DOHH2 (cell line): ENCODE data around the gene QPCTL.

Source experiments
- EZH2phosphoT487 ChIP-seq: fragments of 200-600 bp; sonication (generic); IDR thresholded peaks from 2 replicates; pipeline ENCODE4 v1.6.1; 2017; ENCODE audit warnings: borderline replicate concordance, mild to moderate bottlenecking, antibody characterized with exemption, low read length, moderate library complexity, mixed read lengths
- TF ChIP-seq, protein P1 (sequence below): fragments of 200-600 bp; sonication (generic); IDR thresholded peaks from one replicate; pipeline ENCODE4 v1.5.1; 2014; ENCODE audit warnings: antibody characterized with exemption, mild to moderate bottlenecking, low read depth, low read length; ENCODE audit not compliant: poor library complexity, severe bottlenecking

DNA sequence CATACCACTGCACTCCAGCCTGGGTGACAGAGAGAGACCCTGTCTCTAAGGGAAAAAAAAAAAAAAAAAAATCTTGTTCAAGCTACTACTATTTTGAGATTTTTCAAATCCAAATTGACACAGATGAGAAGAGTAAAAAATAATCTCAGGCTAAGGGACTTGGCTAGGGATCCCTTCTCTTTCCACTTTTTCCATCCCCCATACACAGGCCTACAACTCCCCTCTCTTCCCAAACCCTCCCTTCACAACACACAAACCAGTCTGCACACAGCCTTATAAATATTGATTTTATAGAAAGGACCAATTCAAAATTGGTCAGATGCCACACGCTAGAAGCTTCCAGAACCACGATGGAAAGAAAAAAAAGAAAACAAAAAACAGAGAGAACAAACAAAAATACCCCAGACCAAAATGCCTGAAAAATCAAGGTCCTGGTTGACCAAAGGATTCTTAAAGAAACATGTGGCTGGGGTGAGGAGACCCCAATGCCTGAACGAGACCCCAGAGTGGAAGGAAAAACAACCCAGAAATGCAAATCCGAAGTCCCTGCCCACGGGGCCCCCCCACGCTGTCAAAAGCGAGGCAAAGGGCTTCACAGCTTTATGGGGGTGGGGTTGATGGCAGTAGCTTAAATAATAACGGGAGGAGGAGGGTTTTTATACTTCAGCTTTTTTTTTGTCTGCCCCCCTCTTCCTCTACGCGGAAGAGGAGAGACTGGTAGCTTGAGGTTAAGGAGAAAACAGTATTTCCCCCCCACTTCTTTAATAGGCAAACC lies 18.1 kb downstream of the QPCTL start:
- TF ChIP-seq, protein P1, sequence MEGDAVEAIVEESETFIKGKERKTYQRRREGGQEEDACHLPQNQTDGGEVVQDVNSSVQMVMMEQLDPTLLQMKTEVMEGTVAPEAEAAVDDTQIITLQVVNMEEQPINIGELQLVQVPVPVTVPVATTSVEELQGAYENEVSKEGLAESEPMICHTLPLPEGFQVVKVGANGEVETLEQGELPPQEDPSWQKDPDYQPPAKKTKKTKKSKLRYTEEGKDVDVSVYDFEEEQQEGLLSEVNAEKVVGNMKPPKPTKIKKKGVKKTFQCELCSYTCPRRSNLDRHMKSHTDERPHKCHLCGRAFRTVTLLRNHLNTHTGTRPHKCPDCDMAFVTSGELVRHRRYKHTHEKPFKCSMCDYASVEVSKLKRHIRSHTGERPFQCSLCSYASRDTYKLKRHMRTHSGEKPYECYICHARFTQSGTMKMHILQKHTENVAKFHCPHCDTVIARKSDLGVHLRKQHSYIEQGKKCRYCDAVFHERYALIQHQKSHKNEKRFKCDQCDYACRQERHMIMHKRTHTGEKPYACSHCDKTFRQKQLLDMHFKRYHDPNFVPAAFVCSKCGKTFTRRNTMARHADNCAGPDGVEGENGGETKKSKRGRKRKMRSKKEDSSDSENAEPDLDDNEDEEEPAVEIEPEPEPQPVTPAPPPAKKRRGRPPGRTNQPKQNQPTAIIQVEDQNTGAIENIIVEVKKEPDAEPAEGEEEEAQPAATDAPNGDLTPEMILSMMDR = no peak
- no peak for TF ChIP-seq EZH2phosphoT487
